SIG-M5 treated with dmso at 0.1 percent for 504 hours (cell line): ENCODE measurements around the gene LONP2.
"Not testable (repeated sequence)": the region's sequence is repeated elsewhere in the genome, so short reads cannot be mapped to it uniquely, and the experiment has no call there.

Experiments used
- DNase-seq: peaks from one replicate; lab custom pipeline; 2025; ENCODE audit not compliant: unreplicated experiment; lab: John Stamatoyannopoulos, UW

LONP2 gene

DNA sequence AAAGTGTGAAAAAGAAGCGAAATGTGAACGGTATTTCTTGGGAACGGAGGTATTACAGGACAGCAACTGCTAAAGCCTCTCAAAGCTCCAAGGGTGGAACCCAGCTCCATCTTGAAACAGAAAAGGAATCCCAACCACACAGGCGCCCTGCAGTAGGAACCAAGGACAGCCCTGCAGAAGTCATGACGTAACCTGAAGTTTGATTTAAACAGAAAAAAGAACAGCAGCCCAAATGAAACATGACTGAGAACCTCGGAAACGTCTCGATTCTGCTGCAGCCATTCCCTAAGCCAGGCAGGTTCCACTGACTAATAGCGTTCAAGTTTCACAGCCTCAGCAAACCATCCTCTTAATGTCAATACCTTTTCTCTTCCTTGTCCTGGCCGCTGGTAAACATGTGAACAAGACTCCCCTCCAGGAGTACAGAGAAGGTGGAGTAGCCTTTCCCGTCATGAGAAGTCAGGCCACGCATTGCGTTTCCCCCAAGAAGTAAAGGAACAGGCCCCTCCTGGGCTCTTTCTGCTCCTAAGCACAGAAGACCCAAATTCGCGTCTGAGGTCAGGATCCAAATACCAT lies 121.0 kb downstream of the LONP2 start:
- no peak for DNase-seq

DNA sequence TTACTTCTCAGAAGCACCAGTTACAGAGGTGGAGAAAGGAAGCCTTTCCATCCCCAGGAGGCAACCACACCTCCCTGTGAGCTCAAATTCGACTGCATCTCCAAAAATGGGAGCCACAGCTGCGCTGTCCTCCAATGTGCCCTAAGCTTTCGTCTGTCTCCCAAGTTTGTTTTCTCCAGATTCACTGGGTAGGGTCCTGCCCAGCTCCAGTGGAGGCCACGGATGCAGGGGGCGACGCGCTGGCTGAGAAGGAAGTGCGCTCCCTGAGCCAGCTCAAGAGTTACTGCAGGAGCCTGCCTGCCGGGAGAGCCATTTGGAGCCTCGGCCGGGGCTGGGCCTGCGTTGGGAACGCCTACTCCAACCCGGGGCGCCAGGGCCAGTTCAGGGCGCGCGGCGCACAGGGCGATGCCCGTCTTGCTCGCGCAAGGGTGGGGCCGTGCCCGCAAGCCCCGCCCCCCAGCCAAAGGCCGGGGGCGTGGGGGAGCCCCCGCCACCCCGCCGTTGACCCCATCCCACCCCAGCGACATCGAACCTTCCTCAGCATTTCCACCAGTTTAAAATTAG lies 121.6 kb downstream of the LONP2 start:
- DNase-seq = peak; percentile 78

DNA sequence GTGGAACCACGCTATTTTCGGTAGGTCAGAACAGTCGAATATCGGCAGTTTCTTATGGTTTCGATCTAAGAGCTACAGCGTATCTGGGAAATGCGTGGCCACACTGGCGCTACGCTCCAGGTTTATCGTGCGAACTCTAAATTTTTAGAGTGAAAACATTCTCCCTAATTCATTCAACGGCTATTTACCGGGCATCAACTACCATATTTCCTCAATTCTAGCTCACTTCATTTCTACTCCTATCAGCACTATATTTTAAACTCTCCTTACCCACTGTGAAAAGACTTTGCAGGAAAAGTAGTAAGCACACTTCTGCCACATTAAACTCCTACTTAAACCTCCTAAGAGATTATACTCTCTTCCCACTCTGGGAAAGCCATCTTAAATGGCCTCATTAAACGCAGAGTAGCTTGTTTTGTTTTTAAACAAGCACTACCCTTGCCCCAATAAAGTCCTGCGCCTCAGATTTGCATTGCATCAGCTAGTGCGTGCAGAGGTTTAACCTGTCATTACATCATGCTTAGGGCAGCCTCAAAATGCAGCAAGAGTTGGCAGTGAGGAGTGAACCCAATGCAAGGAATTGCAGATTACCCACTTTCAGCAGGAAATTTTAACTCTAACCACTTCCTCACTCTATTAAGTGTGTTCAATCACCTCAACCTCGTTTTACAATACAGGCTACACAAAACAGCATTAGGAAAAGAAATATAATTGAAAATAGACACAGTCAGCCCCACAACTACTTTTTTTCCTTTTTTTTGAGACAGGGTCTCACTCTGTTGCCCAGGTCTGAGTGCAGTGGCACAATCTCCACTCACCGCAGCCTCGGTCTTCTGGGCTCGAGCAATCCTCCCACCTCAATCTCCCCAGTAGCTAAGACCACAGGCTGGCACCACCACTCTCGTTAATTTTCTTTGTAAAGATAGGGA lies 122.3 kb downstream of the LONP2 start:
- peak; percentile 80 for DNase-seq

- no peak for DNase-seq
Observed at GRCh38 chr16:48367441-48368049, 123.4 kb downstream of the LONP2 start.

- peak; percentile 34 for DNase-seq
Observed at GRCh38 chr16:48369765-48370164, 125.7 kb downstream of the LONP2 start.

GRCh38 chr16:48370229-48370628 lies 126.1 kb downstream of the LONP2 start:
- DNase-seq = no peak

DNA sequence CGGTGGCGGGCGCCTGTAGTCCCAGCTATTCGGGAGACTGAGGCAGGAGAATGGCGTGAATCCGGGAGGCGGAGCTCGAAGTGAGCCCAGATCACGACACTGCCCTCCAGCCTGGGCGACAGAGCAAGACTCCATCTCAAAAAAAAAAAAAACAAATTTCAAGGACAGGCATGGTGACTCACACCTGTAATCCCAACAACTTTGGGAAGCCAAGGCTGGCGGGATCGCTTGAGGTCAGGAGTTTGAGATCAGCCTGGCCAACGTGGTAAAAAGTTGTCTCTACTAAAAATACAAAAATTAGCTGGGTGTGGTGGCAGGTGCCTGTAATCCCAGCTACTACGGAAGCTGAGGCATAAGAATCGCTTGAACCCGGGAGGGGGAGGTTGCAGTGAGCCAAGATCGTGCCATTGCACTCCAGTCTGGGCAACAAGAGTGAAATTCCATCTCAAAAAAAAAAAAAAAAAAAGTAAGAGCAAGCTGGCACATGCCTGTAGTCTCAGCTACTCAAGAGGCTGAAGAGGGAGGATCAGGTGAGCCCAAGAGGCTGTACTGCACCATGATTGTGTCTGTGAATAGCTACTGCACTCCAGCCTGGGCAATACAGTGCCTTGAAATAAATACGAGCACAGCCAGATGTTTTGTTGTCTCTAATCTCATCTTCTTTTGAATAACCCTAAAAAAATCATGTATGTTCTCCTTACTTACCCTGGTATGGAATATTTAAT lies 126.7 kb downstream of the LONP2 start:
- not testable (repeated sequence) for DNase-seq

- no peak for DNase-seq
Observed at GRCh38 chr16:48371393-48371780, 127.3 kb downstream of the LONP2 start.

DNA sequence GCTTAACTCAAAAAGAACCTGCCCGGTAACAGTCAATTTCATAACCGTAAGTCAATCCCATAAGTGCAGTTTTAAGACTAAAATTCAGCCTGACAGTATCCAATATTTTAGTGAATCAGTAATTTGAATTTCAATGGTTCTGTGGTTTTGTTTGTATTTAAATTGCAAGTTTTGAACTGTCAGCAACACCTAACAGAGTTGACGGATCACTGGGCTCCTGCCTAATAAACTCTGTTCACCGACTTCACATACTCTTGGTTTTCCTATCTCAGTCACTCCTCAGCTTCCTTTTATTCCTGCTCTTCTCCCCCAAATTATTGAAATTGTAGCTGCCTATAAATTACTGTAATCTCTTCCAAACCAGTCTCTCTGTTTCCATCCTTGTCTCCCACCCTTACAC lies 128.6 kb downstream of the LONP2 start:
- DNase-seq = no peak

- peak; percentile 4 for DNase-seq
Observed at GRCh38 chr16:48373258-48374029, 129.3 kb downstream of the LONP2 start.

GRCh38 chr16:48374255-48374654 lies 130.2 kb downstream of the LONP2 start:
- no peak for DNase-seq

DNA sequence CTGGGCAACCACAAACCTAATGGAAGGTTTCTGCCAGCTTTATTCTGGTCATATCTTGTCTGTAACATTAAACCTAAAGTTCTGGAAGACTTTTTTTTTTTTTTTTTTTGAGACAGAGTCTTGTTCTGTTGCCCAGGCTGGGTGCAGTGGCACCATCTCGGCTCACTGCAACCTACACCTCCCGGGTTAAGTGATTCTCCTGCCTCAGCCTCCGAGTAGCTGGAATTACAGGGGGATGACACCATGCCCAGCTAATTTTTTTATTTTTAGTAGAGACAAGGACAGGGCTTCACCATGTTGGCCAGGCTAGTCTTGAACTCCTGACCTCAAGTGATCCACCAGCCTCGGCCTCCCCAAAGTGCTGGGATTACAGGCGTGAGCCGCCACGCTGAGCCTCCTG lies 133.2 kb downstream of the LONP2 start:
- DNase-seq = not testable (repeated sequence)

DNA sequence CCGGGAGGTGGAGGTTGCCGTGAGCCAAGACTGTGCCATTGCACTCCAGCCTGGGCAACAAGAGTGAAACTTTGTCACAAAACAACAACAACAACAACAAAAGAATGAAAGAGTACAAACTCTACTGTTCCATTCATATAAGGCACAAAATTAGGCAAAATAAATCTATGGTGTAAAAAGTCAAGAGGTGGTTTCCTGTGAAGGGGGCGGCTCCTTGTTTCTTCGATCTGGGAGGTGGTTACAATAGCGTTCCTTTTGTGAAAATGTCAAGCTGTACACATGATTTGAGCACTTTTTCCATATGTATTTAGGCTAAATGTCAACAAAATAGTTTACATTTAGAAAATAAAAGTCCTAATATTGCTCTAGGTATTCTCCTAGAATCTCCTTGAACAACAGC lies 134.2 kb downstream of the LONP2 start:
- DNase-seq = no peak

DNA sequence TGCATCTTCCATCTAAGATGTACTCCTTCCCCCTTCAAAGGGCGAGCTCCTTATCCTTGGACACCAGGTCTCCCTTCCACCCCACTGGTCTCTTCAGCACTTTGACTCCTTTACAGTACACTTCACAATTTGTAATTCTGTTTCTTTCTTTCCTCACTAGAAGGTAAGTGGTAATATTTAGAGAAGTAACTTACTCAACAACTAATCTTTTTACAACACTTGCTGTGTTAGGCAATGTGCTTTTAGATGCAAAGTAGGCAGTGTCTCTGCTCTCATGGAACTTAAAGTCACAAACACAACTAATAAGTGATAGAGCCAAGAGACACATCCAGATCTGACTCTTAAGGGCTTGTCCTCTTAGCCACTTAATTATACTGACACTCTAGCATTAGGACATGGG lies 134.7 kb downstream of the LONP2 start:
- peak; percentile 78 for DNase-seq

GRCh38 chr16:48381201-48381600 lies 137.1 kb downstream of the LONP2 start:
- DNase-seq = no peak

DNA sequence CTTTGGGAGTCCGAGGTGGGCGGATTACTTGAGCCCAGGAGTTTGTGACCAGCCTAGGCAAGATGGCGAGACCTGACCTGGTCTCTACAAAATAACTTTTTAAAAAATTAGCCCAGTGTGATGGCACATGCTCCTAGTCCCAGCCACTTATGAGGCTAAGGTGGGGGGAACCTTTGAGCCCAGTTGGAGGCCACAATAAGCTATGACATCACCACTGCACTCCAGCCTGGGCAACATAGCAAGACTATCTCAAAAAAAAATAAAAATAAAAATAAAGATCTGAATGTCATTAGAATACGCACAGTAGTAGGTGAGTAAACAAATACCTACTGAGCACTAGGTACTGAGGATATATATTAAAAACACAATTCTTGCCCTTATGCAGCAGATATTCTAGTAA lies 138.0 kb downstream of the LONP2 start:
- DNase-seq = no peak

DNA sequence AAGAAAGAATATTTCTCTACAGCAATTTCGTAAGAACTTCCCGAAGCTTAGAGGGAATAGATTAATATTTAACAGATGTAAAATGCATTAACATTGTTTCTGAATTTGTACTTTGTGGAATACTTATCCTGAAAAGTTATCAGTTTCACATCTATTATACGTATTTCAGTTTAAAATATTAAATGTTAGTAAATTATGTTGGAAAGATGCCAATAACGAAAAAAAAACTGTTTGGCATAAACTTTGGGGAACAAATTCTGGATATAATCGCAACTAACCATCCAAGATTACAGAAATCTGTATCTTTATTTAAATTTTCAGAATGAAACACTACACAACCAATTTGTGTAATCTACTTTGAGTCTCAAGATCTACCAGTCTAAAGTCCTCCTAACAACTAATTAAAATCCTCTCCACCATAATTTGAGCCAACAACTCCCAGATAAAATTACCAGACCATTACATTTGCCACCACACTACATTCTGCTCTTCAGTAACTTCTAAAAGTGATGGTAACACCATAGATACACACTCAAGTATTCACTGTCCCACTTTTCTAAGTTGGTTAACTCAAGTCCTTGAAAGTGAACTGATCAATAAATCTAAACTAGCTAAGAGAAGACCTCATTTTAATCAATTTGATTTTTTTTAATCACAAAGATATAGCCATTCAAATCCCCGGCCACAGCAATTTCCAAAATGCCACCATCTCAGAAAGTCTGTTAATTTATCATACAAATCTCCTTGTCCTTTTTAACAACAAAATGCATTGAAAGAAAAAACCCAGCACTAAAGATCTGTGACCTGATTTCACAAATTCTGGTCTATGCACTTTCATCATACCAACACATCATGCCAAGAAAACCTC lies 139.1 kb downstream of the LONP2 start:
- no peak for DNase-seq

DNA sequence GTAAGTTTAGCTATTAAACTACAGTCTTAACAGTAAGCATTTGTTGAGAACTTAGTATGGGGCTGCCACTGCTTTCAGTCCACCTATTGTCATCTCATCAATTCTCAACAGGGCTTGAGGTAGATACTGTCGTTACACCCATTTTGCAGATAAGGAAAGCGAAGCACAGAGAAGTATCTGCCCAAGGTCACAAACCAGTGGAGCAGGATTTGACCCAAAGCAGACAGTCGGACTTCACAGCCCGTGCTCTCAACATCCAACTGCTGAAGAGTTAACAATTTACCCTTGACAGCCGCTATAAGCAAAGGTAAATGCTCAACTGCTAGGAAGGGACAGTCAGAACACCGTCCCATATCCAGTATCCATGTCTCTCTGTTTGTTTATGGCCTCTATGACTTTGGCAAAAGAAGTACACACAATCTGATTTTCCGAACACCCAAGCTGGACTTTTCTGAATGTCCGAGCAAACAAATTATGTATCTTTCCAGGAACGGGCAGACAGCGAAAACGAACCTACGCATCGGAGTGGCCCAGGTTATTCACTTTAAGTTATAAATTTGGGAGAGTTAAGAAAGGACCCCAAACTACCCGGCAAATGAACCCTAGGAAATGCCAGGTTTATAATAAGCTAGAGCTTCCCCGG lies 139.9 kb downstream of the LONP2 start:
- no peak for DNase-seq
